Measurements from ENCODE around the gene IQGAP2. TPM values are rescaled to one million over a fixed set of nuclear protein-coding genes. Genes with fewer than 3 reads are reported as not detected.

IQGAP2 gene
- total and polyA plus RNA-seq, 5 donors = 3.0 to 9.2 (median 6.2) TPM

DNA sequence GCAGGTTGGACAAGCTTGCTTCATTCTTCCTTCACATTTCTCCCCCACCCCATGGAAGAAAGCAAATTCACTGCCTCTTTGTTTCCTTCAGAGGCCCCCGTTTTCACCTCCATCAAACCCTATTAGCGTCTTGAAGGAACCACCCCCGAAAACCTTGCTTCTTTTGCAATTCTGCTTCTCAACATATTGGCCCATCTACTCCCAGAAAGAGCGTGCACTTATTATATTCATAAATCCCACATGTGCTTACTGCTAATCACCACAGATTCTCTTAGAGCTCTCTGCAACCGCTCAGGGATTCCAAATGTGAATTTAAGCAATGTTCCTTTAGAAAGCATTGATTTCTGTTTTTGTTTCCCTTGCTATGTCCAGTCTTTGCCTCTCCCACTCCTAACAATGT, 219.0 kb downstream of the IQGAP2 start:
- 85% methylated on average over 5 of the region's 5 CpGs for WGBS
- ATAC-seq (no peak), DNase-seq (no peak)
- Histone ChIP-seq H3K4me3 (ENCODE audit: low read length) (no peak overlapping the region), H3K27me3 (ENCODE audit: control insufficient read depth, insufficient read depth) (no peaks in the 10 kb centered on the region), H3K27ac (ENCODE audit: low read length) (no peak overlapping the region), H3K9me3 (ENCODE audit: control insufficient read depth, low read length) (no peaks in the 10 kb centered on the region), H3K4me1 (ENCODE audit: control insufficient read depth, insufficient read depth, low read length) (no peaks in the 10 kb centered on the region)
- intact Hi-C loops (cut with DNase I) = no loop called here

DNA sequence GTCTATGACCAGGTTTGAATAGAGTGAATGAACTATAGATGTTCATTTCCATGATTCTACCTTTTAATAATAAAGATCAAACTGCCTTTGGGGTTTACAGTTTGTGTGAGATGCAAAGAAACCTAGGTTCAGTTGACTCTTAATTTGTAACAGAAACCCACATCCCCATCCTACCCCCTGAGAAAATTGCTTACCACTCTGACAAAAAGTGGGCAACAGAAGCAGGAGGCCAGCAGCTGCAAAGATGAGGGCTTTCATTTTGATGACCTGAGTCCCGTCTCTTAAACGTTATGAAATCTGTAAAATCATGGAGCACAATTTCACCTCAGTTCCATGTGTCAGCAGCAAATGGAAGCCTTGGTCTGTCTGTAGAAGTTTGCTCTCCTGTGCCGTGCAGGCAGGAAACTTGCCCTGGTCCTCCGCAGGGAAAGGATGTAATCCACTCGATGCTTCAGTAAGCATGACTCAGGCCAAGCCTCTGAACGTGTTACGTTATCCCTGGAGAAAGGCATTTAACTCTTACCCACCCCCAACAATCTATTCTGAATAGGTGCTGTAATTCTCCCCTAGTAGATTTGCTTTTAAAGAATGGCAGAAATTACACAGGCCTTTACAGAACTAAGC, 220.0 kb downstream of the IQGAP2 start, which contains the start of gene F2RL2:
TSS of gene F2RL2 (minus strand) at position 431 of the 624 bp plus-strand sequence. CDS start at position 258, 173 bp downstream.
- ATAC-seq = peak; percentile 59 to 81

DNA sequence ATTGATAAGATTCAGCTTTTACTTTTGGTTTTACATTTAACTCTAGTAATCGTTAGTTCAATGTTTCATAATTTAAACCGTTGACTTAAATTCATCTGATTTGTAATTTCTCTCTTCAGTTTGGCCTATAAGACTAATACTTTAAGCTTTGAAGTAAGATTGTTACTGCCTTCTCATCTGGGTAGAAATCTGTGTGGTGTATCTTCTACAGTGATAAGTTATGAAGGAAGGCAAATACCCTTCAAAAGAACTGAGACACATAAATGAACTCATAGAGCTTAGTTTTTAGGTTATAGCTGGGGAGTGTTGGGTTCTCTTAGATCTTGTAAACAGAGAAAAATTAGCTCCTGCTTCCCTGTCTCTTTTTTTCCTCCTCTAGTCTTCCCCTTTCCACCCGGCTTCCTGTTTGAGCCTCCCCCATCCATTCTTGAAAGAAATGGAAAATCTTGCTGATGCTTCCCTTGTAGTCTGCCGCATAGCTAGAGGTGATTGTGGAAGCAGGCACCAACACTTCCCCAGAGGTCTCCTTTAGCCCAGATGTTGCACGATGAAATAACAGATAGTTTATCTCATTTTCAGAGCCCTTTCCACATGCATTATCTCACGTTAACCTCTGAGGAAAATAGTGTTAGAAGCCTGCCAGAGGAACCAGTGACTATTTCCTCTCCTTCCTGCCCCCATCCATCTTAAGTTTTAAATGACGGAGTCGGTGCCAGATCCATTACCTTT, 222.2 kb downstream of the IQGAP2 start:
- ATAC-seq (peak in 1 of 2 donors; percentile 81), DNase-seq (no peak)
- Histone ChIP-seq H3K4me3 (ENCODE audit: low read length) (no peak overlapping the region), H3K27me3 (ENCODE audit: control insufficient read depth, insufficient read depth) (no peaks in the 10 kb centered on the region), H3K4me1 (ENCODE audit: control insufficient read depth, insufficient read depth, low read length) (no peaks in the 10 kb centered on the region), H3K27ac (ENCODE audit: low read length) (no peak overlapping the region), H3K9me3 (ENCODE audit: control insufficient read depth, low read length) (no peaks in the 10 kb centered on the region)
- intact Hi-C loops (cut with DNase I) = no loop called here
- 37% methylated on average over 8 of the region's 8 CpGs for WGBS

More for the DNA sequence above, 220.0 kb downstream of the IQGAP2 start, which contains the start of gene F2RL2:
- WGBS = 16% methylated on average over 7 of the region's 7 CpGs
- H3K4me1 ChIP-seq (ENCODE audit: control insufficient read depth, insufficient read depth, low read length) = no peaks in the 10 kb centered on the region
- H3K27me3 ChIP-seq (ENCODE audit: control insufficient read depth, insufficient read depth) = no peaks in the 10 kb centered on the region
- H3K27ac ChIP-seq (ENCODE audit: low read length) = no peak within 1 kb of the TSS
- no peaks in the 10 kb centered on the region for H3K9me3 ChIP-seq (ENCODE audit: control insufficient read depth, low read length)
- peak in 1 of 3 donors; percentile 36 for DNase-seq
- H3K4me3 ChIP-seq (ENCODE audit: low read length) = no peak within 1 kb of the TSS
- intact Hi-C loops (cut with DNase I) = no loop called here

GRCh38 chr5:76626738-76627137, 223.7 kb downstream of the IQGAP2 start:
- H3K27me3 ChIP-seq (ENCODE audit: control insufficient read depth, insufficient read depth) = no peaks in the 10 kb centered on the region
- WGBS = 69% methylated on average over 6 of the region's 6 CpGs
- H3K4me3 ChIP-seq (ENCODE audit: low read length) = no peak overlapping the region
- intact Hi-C loops (cut with DNase I) = no loop called here
- H3K9me3 ChIP-seq (ENCODE audit: control insufficient read depth, low read length) = no peaks in the 10 kb centered on the region
- ATAC-seq (no peak), DNase-seq (peak in 1 of 3 donors; percentile 24)
- no peaks in the 10 kb centered on the region for H3K4me1 ChIP-seq (ENCODE audit: control insufficient read depth, insufficient read depth, low read length)
- H3K27ac ChIP-seq (ENCODE audit: low read length) = no peak overlapping the region

DNA sequence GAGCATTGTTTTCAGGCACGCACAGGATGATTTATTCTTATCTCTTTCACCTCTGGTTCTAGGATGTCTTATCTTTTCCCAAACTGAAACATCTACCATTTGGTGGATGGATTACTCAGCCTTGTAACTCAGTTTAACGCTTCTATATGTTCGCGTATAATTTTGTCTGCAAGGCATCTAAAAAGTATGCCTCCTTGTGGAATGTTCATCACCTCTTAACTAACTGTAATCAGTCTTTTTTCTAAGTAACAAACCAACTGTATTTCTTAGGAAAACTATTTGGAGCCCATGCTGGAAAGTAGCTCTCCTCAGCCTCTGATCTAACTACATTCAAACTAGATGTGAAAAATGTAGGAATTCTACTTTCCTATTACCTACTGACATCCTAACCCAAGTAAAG, 231.6 kb downstream of the IQGAP2 start:
- 44% methylated on average over 4 of the region's 4 CpGs for WGBS
- peaks cover 2% of the 10 kb centered on the region for H3K4me1 ChIP-seq (ENCODE audit: control insufficient read depth, insufficient read depth, low read length)
- intact Hi-C loops (cut with DNase I) = no loop called here
- no peak overlapping the region for H3K27ac ChIP-seq (ENCODE audit: low read length)
- no peaks in the 10 kb centered on the region for H3K27me3 ChIP-seq (ENCODE audit: control insufficient read depth, insufficient read depth)
- H3K4me3 ChIP-seq (ENCODE audit: low read length) = no peak overlapping the region
- ATAC-seq (no peak), DNase-seq (no peak)
- no peaks in the 10 kb centered on the region for H3K9me3 ChIP-seq (ENCODE audit: control insufficient read depth, low read length)

DNA sequence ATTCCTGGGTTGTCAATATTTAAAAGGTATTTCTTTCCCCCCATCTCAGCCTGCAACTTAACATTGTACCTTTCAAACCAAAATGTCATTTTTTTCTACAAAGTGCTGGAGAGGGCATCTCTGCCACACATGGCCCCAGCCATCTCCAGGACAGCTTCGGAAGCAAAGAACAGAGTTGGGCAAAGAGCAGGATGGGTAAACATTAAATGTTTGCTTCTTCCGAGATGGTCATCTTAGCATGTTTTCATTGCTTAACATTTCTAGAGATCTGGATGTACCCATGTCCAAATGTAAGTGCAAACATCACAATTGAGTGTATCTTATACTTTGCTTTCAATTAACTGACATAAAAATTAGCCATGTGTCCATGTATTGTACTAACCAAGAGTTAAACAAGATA, 234.4 kb downstream of the IQGAP2 start:
- DNase-seq (no peak), ATAC-seq (no peak)
- intact Hi-C loops (cut with DNase I) = no loop called here
- over 99% methylated on average over 2 of the region's 2 CpGs for WGBS
- Histone ChIP-seq H3K27me3 (ENCODE audit: control insufficient read depth, insufficient read depth) (no peaks in the 10 kb centered on the region), H3K27ac (ENCODE audit: low read length) (no peak overlapping the region), H3K9me3 (ENCODE audit: control insufficient read depth, low read length) (no peaks in the 10 kb centered on the region), H3K4me3 (ENCODE audit: low read length) (no peak overlapping the region), H3K4me1 (ENCODE audit: control insufficient read depth, insufficient read depth, low read length) (peaks cover 2% of the 10 kb centered on the region)

GRCh38 chr5:76638479-76638878, 235.4 kb downstream of the IQGAP2 start:
- peaks cover 2% of the 10 kb centered on the region for H3K4me1 ChIP-seq (ENCODE audit: control insufficient read depth, insufficient read depth, low read length)
- DNase-seq = no peak
- no peaks in the 10 kb centered on the region for H3K27me3 ChIP-seq (ENCODE audit: control insufficient read depth, insufficient read depth)
- no peaks in the 10 kb centered on the region for H3K9me3 ChIP-seq (ENCODE audit: control insufficient read depth, low read length)
- intact Hi-C loops (cut with DNase I) = no loop called here
- WGBS = 72% methylated on average over 1 of the region's 1 CpG
- no peak overlapping the region for H3K27ac ChIP-seq (ENCODE audit: low read length)
- no peak for ATAC-seq
- no peak overlapping the region for H3K4me3 ChIP-seq (ENCODE audit: low read length)

- peak; percentile 35 to 73 (median 46) for DNase-seq
- Histone ChIP-seq H3K9me3 (ENCODE audit: control insufficient read depth, low read length) (no peaks in the 10 kb centered on the region), H3K4me3 (ENCODE audit: low read length) (no peak overlapping the region), H3K4me1 (ENCODE audit: control insufficient read depth, insufficient read depth, low read length) (peaks cover 2% of the 10 kb centered on the region), H3K27me3 (ENCODE audit: control insufficient read depth, insufficient read depth) (no peaks in the 10 kb centered on the region), H3K27ac (ENCODE audit: low read length) (no peak overlapping the region)
- peak in 1 of 2 donors; percentile 51 for ATAC-seq
- intact Hi-C loops (cut with DNase I) = loop anchor here in 1 of 4 donors (2.0 kb wide), 1 partner anchor 41 kb away; no protein-coding TSS in a partner anchor
- WGBS = 7% methylated on average over 1 of the region's 1 CpG
Measured at GRCh38 chr5:76641514-76642120, 238.5 kb downstream of the IQGAP2 start.

GRCh38 chr5:76642390-76643040, 239.4 kb downstream of the IQGAP2 start:
- peaks cover 2% of the 10 kb centered on the region for H3K4me1 ChIP-seq (ENCODE audit: control insufficient read depth, insufficient read depth, low read length)
- no peak overlapping the region for H3K27ac ChIP-seq (ENCODE audit: low read length)
- no peaks in the 10 kb centered on the region for H3K9me3 ChIP-seq (ENCODE audit: control insufficient read depth, low read length)
- WGBS = 73% methylated on average over 6 of the region's 6 CpGs
- DNase-seq (no peak), ATAC-seq (no peak)
- intact Hi-C loops (cut with DNase I) = no loop called here
- no peak overlapping the region for H3K4me3 ChIP-seq (ENCODE audit: low read length)
- no peaks in the 10 kb centered on the region for H3K27me3 ChIP-seq (ENCODE audit: control insufficient read depth, insufficient read depth)

DNA sequence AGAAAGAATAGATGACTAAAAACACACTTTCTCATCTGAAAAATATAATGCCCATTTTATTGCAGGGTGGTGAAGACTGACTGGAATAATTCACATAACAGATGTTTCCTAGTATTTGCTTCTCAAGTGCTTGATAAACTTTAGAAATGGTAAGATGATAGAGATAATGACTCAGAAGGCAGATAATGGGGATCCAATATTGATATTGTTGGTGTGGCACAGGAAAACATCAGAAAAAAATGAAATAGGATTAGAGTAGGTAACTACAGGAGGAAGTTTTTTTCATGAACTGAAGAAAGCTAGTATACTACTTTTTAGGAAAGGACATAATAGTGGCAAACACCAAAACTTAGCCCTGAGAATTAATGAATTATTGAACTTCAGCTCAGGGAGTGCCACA, 240.3 kb downstream of the IQGAP2 start:
- H3K9me3 ChIP-seq (ENCODE audit: control insufficient read depth, low read length) = no peaks in the 10 kb centered on the region
- intact Hi-C loops (cut with DNase I) = no loop called here
- no peak overlapping the region for H3K27ac ChIP-seq (ENCODE audit: low read length)
- DNase-seq = no peak
- no peaks in the 10 kb centered on the region for H3K27me3 ChIP-seq (ENCODE audit: control insufficient read depth, insufficient read depth)
- peaks cover 2% of the 10 kb centered on the region for H3K4me1 ChIP-seq (ENCODE audit: control insufficient read depth, insufficient read depth, low read length)
- no peak for ATAC-seq
- H3K4me3 ChIP-seq (ENCODE audit: low read length) = no peak overlapping the region

- ATAC-seq (no peak), DNase-seq (no peak)
- no peaks in the 10 kb centered on the region for H3K4me1 ChIP-seq (ENCODE audit: control insufficient read depth, insufficient read depth, low read length)
- no peaks in the 10 kb centered on the region for H3K27me3 ChIP-seq (ENCODE audit: control insufficient read depth, insufficient read depth)
- 90% methylated on average over 2 of the region's 2 CpGs for WGBS
- no peak overlapping the region for H3K4me3 ChIP-seq (ENCODE audit: low read length)
- intact Hi-C loops (cut with DNase I) = no loop called here
- H3K9me3 ChIP-seq (ENCODE audit: control insufficient read depth, low read length) = peaks cover 6% of the 10 kb centered on the region
- H3K27ac ChIP-seq (ENCODE audit: low read length) = no peak overlapping the region
Measured at GRCh38 chr5:76649140-76649539, 246.1 kb downstream of the IQGAP2 start.
